HuH-7.5 (cell line): ENCODE results near the gene TLL2.
A peak's percentile ranks its signal among the peaks of the same experiment; 100 is the strongest.
"Not testable (repeated sequence)": the region's sequence is repeated elsewhere in the genome, so short reads cannot be mapped to it uniquely, and the experiment has no call there.

ENCODE experiments used
- DNase-seq: peaks from one replicate; pipeline ENCODE4 v3.0.0; 2011; ENCODE audit warnings: low spot score

Gene TLL2

GRCh38 chr10:96513698-96514561 is at the start of gene TLL2:
Gene TLL2 (minus strand): TSS chr10:96513926. CDS start chr10:96513685, 241 bp downstream.
- peak; percentile 79 for DNase-seq

- DNase-seq: no peak
Observed at GRCh38 chr10:96560966-96561887, 47.5 kb upstream of the TLL2 start.

GRCh38 chr10:96560489-96560888 is 46.8 kb upstream of the TLL2 start:
- no peak for DNase-seq

- DNase-seq: no peak
Observed at GRCh38 chr10:96556003-96556402, 42.3 kb upstream of the TLL2 start.

GRCh38 chr10:96555330-96555729 is 41.6 kb upstream of the TLL2 start:
- DNase-seq: no peak

GRCh38 chr10:96548589-96548988 is 34.9 kb upstream of the TLL2 start:
- DNase-seq: no peak

- DNase-seq: not testable (repeated sequence)
Observed at GRCh38 chr10:96545558-96545957, 31.8 kb upstream of the TLL2 start.

- DNase-seq: no peak
Observed at GRCh38 chr10:96541921-96542320, 28.2 kb upstream of the TLL2 start.

- no peak for DNase-seq
Observed at GRCh38 chr10:96540240-96540639, 26.5 kb upstream of the TLL2 start.

GRCh38 chr10:96538683-96539082 is 25.0 kb upstream of the TLL2 start:
- DNase-seq: no peak

- DNase-seq: no peak
Observed at GRCh38 chr10:96536129-96536528, 22.4 kb upstream of the TLL2 start.

- no peak for DNase-seq
Observed at GRCh38 chr10:96532523-96532922, 18.8 kb upstream of the TLL2 start.

- DNase-seq: no peak
Observed at GRCh38 chr10:96529634-96530279, 16.0 kb upstream of the TLL2 start.

GRCh38 chr10:96524741-96525140 is 11.0 kb upstream of the TLL2 start:
- DNase-seq: no peak

GRCh38 chr10:96517284-96517683 is 3.6 kb upstream of the TLL2 start:
- no peak for DNase-seq

- DNase-seq: no peak
Observed at GRCh38 chr10:96516337-96516736, 2.6 kb upstream of the TLL2 start.

GRCh38 chr10:96513305-96513697 is 425 bp downstream of the TLL2 start:
- DNase-seq: no peak

GRCh38 chr10:96512524-96513304 is 1.0 kb downstream of the TLL2 start:
- peak; percentile 27 for DNase-seq

GRCh38 chr10:96511044-96511945 is 2.4 kb downstream of the TLL2 start:
- DNase-seq: peak; percentile 77

- DNase-seq: no peak
Observed at GRCh38 chr10:96509017-96509641, 4.6 kb downstream of the TLL2 start.
